Sigmoid colon (tissue), 7 donors: ENCODE measurements around the gene SLITRK4. TPM values are rescaled to one million over a fixed set of nuclear protein-coding genes. Genes with fewer than 3 reads are reported as not detected.

ENCODE experiments used
- DNase-seq: peaks from one replicate; pipeline ENCODE4 v3.0.0-alpha.2; 2019
- H3K27ac ChIP-seq, 4 donors: fragments of 200-600 bp; sonication (generic); one replicate each; pipeline ENCODE4 v1.5.1; 2016 to 2019; ENCODE audit warnings: mild to moderate bottlenecking in 1 of 4
- H3K27me3 ChIP-seq, 3 donors: fragments of 200-600 bp; sonication (generic); one replicate each; pipeline ENCODE4 v1.5.1; 2019; ENCODE audit warnings: mild to moderate bottlenecking in 1 of 3
- H3K36me3 ChIP-seq, 4 donors: fragments of 200-600 bp; sonication (generic); one replicate each; pipeline ENCODE4 v1.5.1; 2016 to 2019
- H3K4me1 ChIP-seq, 4 donors: fragments of 200-600 bp; sonication (generic); one replicate each; pipeline ENCODE4 v1.5.1; 2017 to 2019
- H3K4me3 ChIP-seq, 4 donors: fragments of 200-600 bp; sonication (generic); one replicate each; pipeline ENCODE4 v1.5.1; 2017 to 2019; ENCODE audit warnings: mild to moderate bottlenecking in 2 of 4, moderate library complexity in 1 of 4
- H3K9me3 ChIP-seq, 4 donors: fragments of 200-600 bp in 3 of 4; sonication (generic) in 3 of 4; one replicate each; pipeline versions ENCODE4 v1.5.1 to v1.6.1; 2013 to 2019
- CTCF ChIP-seq, 4 experiments: fragments of 450-650 bp in 3 of 4; fragments of 200-600 bp in 1 of 4; IDR thresholded peaks; one replicate each; pipeline ENCODE4 v1.5.1; 2016 to 2019; ENCODE audit warnings: antibody characterized with exemption in 4 of 4, mild to moderate bottlenecking in 3 of 4, moderate library complexity in 2 of 4
- EP300 ChIP-seq, 4 donors: sonication (generic); formaldehyde crosslinking; IDR thresholded peaks; one replicate each; pipeline ENCODE4 v1.6.1; 2017; ENCODE audit warnings: antibody characterized with exemption in 4 of 4
- POLR2A ChIP-seq, 2 donors: fragments of 450-650 bp; IDR thresholded peaks; one replicate each; pipeline ENCODE4 v1.6.1; 2016; ENCODE audit warnings: antibody characterized with exemption in 2 of 2, mild to moderate bottlenecking in 2 of 2, moderate library complexity in 2 of 2
- POLR2AphosphoS5 ChIP-seq, 4 donors: sonication (generic); formaldehyde crosslinking; IDR thresholded peaks; one replicate each; pipeline ENCODE4 v1.6.1; 2017; ENCODE audit warnings: antibody characterized with exemption in 4 of 4
- WGBS, 2 donors: extraction: QIAGEN DNeasy Blood & Tissue Kit; methylation state at CpG; one replicate each; pipeline ENCODE4 v1.1.7; 2013; 5-methylcytosine and 5-hydroxymethylcytosine counted together
- intact Hi-C: fragments of 100-400 bp; cut with DNase I; formaldehyde crosslinking; loops from one replicate; pipeline ENCODE4 v1.15.1; 2023
- polyA plus RNA-seq, 3 donors: library from polyadenylated mRNA; stranded (reverse); fragments of 200-250 nt; gene quantifications; one replicate each; pipeline ENCODE4 v1.2.3, GENCODE V29; 2013
- total RNA-seq, 4 donors: library from RNA; depleted of rRNA; stranded (reverse); fragments of >200 nt; gene quantifications; one replicate each; pipeline ENCODE4 v1.1.0, GENCODE V29; 2016
- donor health status: healthy with polysubstance abuse.
- donor health status: Bipolar disorder and iron deficiency.
- donor health status: healthy.

The SLITRK4 gene
- total and polyA plus RNA-seq, 7 donors, result 0.15 to 2.5 (median 1.3) TPM; not detected in 1

GRCh38 chrX:143636831-143637230 is 930 bp upstream of the SLITRK4 start:
- peaks cover 0 to 15% (median 6%) of the 10 kb centered on the region in 3 donors for H3K27me3 ChIP-seq
- DNase-seq, result no peak
- no peaks in the 10 kb centered on the region for H3K36me3 ChIP-seq
- peaks cover 0 to 13% (median 9%) of the 10 kb centered on the region in 4 donors for H3K4me1 ChIP-seq
- no peak overlapping the region for H3K4me3 ChIP-seq
- no peak overlapping the region for H3K27ac ChIP-seq
- intact Hi-C loops, result no loop called here
- no peaks in the 10 kb centered on the region for H3K9me3 ChIP-seq
- TF ChIP-seq EP300 (IDR thresholded peaks at IDR 0.05), result no peak
- TF ChIP-seq POLR2A (IDR thresholded peaks at IDR 0.05), result no peak
- TF ChIP-seq CTCF (IDR thresholded peaks at IDR 0.05), result no peak
- no peak for TF ChIP-seq POLR2AphosphoS5 (IDR thresholded peaks at IDR 0.05)
- 15 to 65% methylated on average over 2 of the region's 2 CpGs for WGBS, 2 donors

- 3% methylated on average over 64 to 66 of the region's 67 CpGs for WGBS, 2 donors
- intact Hi-C loops, result no loop called here
- H3K9me3 ChIP-seq, result no peaks in the 10 kb centered on the region
- H3K27ac ChIP-seq, result no peak overlapping the region
- H3K4me3 ChIP-seq, result peak overlapping the region; percentile 22 to 50 (median 43)
- peaks cover 0 to 13% (median 9%) of the 10 kb centered on the region in 4 donors for H3K4me1 ChIP-seq
- no peaks in the 10 kb centered on the region for H3K36me3 ChIP-seq
- no peak for TF ChIP-seq POLR2AphosphoS5 (IDR thresholded peaks at IDR 0.05)
- no peak for TF ChIP-seq EP300 (IDR thresholded peaks at IDR 0.05)
- no peak for TF ChIP-seq CTCF (IDR thresholded peaks at IDR 0.05)
- no peak for TF ChIP-seq POLR2A (IDR thresholded peaks at IDR 0.05)
- peaks cover 0 to 19% (median 6%) of the 10 kb centered on the region in 3 donors for H3K27me3 ChIP-seq
- DNase-seq, result no peak
These were observed 1.0 kb downstream of the SLITRK4 start for GRCh38 chrX:143634663-143635455.

GRCh38 chrX:143634309-143634662 is 1.6 kb downstream of the SLITRK4 start:
- Histone ChIP-seq H3K27ac (no peak overlapping the region), H3K36me3 (no peaks in the 10 kb centered on the region), H3K9me3 (no peaks in the 10 kb centered on the region), H3K4me1 (peaks cover 0 to 13% (median 9%) of the 10 kb centered on the region in 4 donors), H3K4me3 (peak overlapping the region; percentile 22 to 50 (median 43)), H3K27me3 (peaks cover 0 to 19% (median 6%) of the 10 kb centered on the region in 3 donors)
- TF ChIP-seq POLR2A (IDR thresholded peaks at IDR 0.05), result no peak
- no peak for TF ChIP-seq POLR2AphosphoS5 (IDR thresholded peaks at IDR 0.05)
- no peak for TF ChIP-seq EP300 (IDR thresholded peaks at IDR 0.05)
- no peak for TF ChIP-seq CTCF (IDR thresholded peaks at IDR 0.05)
- 1 to 4% methylated on average over 25 to 26 of the region's 26 CpGs for WGBS, 2 donors
- intact Hi-C loops, result no loop called here
- DNase-seq, result no peak

- TF ChIP-seq EP300 (IDR thresholded peaks at IDR 0.05) (no peak), CTCF (IDR thresholded peaks at IDR 0.05) (no peak), POLR2AphosphoS5 (IDR thresholded peaks at IDR 0.05) (no peak), POLR2A (IDR thresholded peaks at IDR 0.05) (no peak)
- Histone ChIP-seq H3K9me3 (no peaks in the 10 kb centered on the region), H3K27me3 (peaks cover 0 to 19% (median 6%) of the 10 kb centered on the region in 3 donors), H3K36me3 (no peaks in the 10 kb centered on the region), H3K4me3 (peak overlapping the region; percentile 22 to 50 (median 43)), H3K4me1 (peaks cover 0 to 13% (median 9%) of the 10 kb centered on the region in 4 donors), H3K27ac (no peak overlapping the region)
- no peak for DNase-seq
- intact Hi-C loops, result no loop called here
- WGBS, 2 donors, result 2 to 4% methylated on average over 64 of the region's 64 CpGs
These were observed 2.2 kb downstream of the SLITRK4 start for GRCh38 chrX:143633461-143634308.
